ENCODE data around the gene PPARD. TPM values are rescaled to one million over a fixed set of nuclear protein-coding genes. Genes with fewer than 3 reads are reported as not detected.
A peak's percentile ranks its signal among the peaks of the same experiment; 100 is the strongest.

The PPARD gene
- polyA plus RNA-seq (2011; rRNA removed) = 26.9 and 32.9 TPM in 2 replicates
- 28.9 and 37.3 TPM in 2 replicates for polyA minus RNA-seq (2011; rRNA and poly(A)+ RNA removed)

DNA sequence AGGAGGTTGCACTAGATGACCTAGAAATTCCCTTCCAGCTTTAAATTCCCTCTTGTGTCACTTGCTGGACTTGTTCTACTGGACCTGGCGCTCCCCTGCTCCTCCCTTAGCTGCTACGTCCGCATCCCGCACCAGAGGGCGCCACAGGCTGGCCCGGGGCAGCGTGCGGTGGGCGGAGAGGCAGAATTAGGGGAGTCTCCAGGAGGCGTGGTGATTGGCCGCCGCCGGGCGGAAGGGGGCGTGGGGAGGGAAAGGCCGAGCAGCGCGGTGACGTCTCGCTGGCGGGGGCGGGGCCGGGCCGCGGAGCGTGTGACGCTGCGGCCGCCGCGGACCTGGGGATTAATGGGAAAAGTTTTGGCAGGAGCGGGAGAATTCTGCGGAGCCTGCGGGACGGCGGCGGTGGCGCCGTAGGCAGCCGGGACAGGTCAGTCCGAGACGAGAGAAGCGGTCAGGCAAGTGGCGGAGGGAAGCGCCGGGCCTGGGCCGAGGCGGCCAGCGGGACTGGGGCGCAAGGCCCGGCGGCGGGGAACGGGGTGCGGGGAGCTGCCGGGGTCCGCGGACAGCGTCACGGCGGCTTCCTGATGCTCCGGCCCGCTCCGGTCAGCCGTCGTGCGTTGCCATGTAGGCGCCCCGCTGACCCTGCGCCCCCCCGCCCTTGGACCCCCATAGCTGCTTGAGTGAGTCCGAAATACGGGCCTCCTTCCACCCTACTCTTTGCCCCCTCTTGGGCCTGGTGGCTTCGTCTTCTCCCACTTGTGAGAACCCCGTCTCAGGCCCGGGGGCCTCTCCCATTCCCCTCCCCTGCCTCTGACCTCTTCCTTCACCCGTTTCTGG lies at the start of gene PPARD:
Gene PPARD (plus strand): TSS at position 301 of the 834 bp plus-strand sequence. CDS start 68,530 bp downstream, outside the sequence.
- Histone ChIP-seq H3K27ac (ENCODE audit: low read depth, low read length) (peak within 1 kb of the TSS; percentile 11), H3K9me3 (ENCODE audit: control insufficient read depth, insufficient read depth, low read length) (no peaks in the 10 kb centered on the region), H3K4me3 (ENCODE audit: low read depth, low read length) (peak within 1 kb of the TSS; percentile 71), H3K27me3 (ENCODE audit: control insufficient read depth, insufficient read depth, low read length) (peaks cover 3% of the 10 kb centered on the region)
- DNase-seq (ENCODE audit: low read depth, low spot score) = peak; percentile 87
- peak; percentile 99 for TF ChIP-seq CTCF (IDR thresholded peaks at IDR 0.05; ENCODE audit: low read depth, low read length)
- CTCF ChIA-PET = interaction anchor here (0.6 to 6.6 kb wide), 26 partner anchors 9 to 579 kb away, joined by 3 to 201 read pairs (median 4); partner anchors contain the start of genes FANCE, RPL10A and SRPK1
- POLR2A ChIA-PET = interaction anchor here (0.6 to 2.5 kb wide), 7 partner anchors 69 to 129 kb away, joined by 3 to 16 read pairs (median 5); partner anchors contain the start of gene FANCE

- Histone ChIP-seq H3K9me3 (ENCODE audit: control insufficient read depth, insufficient read depth, low read length) (no peaks in the 10 kb centered on the region), H3K27ac (ENCODE audit: low read depth, low read length) (no peak overlapping the region), H3K27me3 (ENCODE audit: control insufficient read depth, insufficient read depth, low read length) (no peaks in the 10 kb centered on the region), H3K4me3 (ENCODE audit: low read depth, low read length) (no peak overlapping the region)
- POLR2A ChIA-PET = no interaction called here
- TF ChIP-seq CTCF (IDR thresholded peaks at IDR 0.05; ENCODE audit: low read depth, low read length) = no peak
- CTCF ChIA-PET = interaction anchor here (0.6 to 1.2 kb wide), 10 partner anchors 8 to 175 kb away, joined by 3 to 5 read pairs (median 3); partner anchors contain the start of gene RPL10A
- no peak for DNase-seq (ENCODE audit: low read depth, low spot score)
Observed at GRCh38 chr6:35293681-35294080, 48.7 kb upstream of the PPARD start.

GRCh38 chr6:35294308-35294945 lies 47.9 kb upstream of the PPARD start:
- Histone ChIP-seq H3K4me3 (ENCODE audit: low read depth, low read length) (no peak overlapping the region), H3K27me3 (ENCODE audit: control insufficient read depth, insufficient read depth, low read length) (no peaks in the 10 kb centered on the region), H3K27ac (ENCODE audit: low read depth, low read length) (no peak overlapping the region), H3K9me3 (ENCODE audit: control insufficient read depth, insufficient read depth, low read length) (no peaks in the 10 kb centered on the region)
- TF ChIP-seq CTCF (IDR thresholded peaks at IDR 0.05; ENCODE audit: low read depth, low read length) = peak; percentile 67
- CTCF ChIA-PET = interaction anchor here (0.6 to 1.2 kb wide), 9 partner anchors 8 to 156 kb away, joined by 3 to 5 read pairs (median 3); no protein-coding TSS in a partner anchor
- POLR2A ChIA-PET = interaction anchor here (0.6 kb wide), 1 partner anchor 15 kb away, joined by 3 read pairs; no protein-coding TSS in a partner anchor
- no peak for DNase-seq (ENCODE audit: low read depth, low spot score)

- DNase-seq (ENCODE audit: low read depth, low spot score) = no peak
- POLR2A ChIA-PET = no interaction called here
- Histone ChIP-seq H3K9me3 (ENCODE audit: control insufficient read depth, insufficient read depth, low read length) (no peaks in the 10 kb centered on the region), H3K4me3 (ENCODE audit: low read depth, low read length) (no peak overlapping the region), H3K27me3 (ENCODE audit: control insufficient read depth, insufficient read depth, low read length) (no peaks in the 10 kb centered on the region), H3K27ac (ENCODE audit: low read depth, low read length) (no peak overlapping the region)
- TF ChIP-seq CTCF (IDR thresholded peaks at IDR 0.05; ENCODE audit: low read depth, low read length) = no peak
- CTCF ChIA-PET = interaction anchor here (3.3 kb wide), 1 partner anchor 33 kb away, joined by 25 read pairs; no protein-coding TSS in a partner anchor
Observed at GRCh38 chr6:35295036-35295435, 47.3 kb upstream of the PPARD start.
